Measurements from ENCODE around the gene PLS3. TPM values are rescaled to one million over a fixed set of nuclear protein-coding genes. Genes with fewer than 3 reads are reported as not detected.

PLS3 gene
- total RNA-seq, 1 donor from 2014 or later: 60.8 TPM

GRCh38 chrX:115690511-115691216 is 129.7 kb downstream of the PLS3 start:
- DNase-seq (ENCODE audit: low read depth): peak; percentile 76

DNA sequence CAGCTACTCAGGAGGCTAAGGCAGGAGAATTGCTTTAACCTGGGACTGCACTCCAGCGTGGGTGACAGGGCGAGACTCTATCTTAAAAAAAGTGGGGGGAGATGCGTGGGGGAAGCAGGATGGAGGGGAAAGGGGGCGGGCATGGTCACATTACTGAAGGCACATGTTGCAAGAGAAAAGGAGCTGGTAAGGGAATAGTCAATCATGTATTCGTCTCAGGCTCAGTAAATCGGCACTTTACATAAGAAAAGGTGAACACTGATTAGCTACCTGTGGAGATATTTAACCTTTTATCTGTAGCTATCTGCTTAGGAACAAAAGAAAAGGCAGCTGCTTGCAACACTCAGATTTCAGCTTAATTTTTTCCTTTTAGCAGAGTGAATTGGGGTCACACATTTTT is 132.5 kb downstream of the PLS3 start:
- DNase-seq (ENCODE audit: low read depth): no peak

DNA sequence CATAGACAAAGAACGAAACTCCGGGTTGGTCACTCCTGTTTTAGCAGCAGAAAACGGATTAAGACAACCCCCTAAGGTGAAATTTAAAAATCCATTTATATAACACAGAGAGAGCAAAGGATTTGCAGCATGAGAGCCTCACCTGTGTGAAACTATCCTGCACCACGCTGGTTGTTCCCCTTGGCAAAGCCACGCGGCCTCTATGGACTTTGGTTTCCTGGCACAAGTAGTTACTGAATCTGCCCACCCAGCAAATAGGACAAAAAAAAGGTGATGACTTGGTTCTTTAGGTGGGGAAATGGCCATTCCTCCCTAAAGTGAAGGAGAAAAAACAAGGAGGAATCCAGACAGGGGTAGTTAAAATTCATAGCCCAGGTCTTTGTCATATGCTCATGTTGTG is 133.1 kb downstream of the PLS3 start:
- DNase-seq (ENCODE audit: low read depth): no peak

DNA sequence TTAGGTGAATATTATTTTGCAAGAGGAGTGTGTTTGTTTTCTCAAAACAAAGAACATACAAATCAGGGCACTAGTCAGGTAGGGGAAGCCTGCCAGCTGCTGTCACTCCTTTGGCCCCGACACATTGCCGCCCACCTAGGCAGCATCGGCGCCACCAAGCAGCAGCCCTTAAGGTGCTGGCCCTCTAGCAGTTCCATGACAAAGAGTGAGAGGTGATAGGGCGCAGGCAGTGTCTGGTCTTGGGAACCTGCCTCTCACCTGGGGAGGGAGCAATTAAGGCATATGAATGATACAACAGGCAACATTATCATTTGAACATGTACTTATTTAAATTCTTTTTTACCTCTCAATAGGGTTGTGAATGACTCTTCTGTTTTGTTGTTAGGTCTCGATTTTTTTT is 135.1 kb downstream of the PLS3 start:
- DNase-seq (ENCODE audit: low read depth): no peak

DNA sequence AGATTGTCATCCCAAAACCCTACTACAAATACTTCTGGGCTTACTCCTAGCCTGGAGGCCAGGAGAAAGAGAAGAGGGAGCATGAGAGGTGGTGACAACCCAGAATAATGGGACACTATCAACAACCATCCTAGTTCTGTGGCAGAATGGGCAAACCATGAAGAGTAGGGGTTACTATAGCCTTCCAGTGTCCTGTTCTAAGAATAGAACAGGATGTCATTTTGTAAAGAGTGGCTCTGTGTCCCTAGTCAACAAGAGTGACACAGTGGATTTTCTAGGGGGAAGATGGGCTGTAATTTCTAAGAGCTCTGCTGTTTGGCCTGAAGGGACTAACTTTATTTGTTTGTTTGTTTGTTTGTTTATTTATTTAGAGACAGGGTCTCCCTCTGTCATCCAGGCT is 136.0 kb downstream of the PLS3 start:
- DNase-seq (ENCODE audit: low read depth): no peak

DNA sequence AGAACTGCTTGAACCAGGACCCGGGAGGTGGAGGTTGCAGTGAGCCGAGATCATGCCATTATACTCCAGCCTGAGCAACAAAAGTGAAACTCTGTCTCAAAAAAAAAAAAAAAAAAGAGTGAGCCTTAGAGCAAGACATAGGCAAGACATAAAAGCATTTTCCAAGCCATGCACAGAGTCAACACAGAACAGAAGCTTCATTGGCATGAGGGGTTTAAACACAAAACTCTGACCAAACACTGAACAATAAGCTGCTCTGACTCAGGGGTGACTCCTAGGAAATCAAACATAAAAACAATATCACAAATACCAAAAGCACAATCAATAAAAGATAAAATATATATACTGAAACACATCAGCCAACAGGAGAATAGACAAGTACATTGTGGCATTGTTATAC is 136.8 kb downstream of the PLS3 start:
- DNase-seq (ENCODE audit: low read depth): no peak

All from myocyte (in vitro differentiated cells).